Cardiac muscle cell (in vitro differentiated cells and primary cell): ENCODE results near the gene ARL15. TPM values are rescaled to one million over a fixed set of nuclear protein-coding genes. Genes with fewer than 3 reads are reported as not detected.
"Not testable (repeated sequence)": the region's sequence is repeated elsewhere in the genome, so short reads cannot be mapped to it uniquely, and the experiment has no call there.

ENCODE experiments used
- DNase-seq, 2 donors: peaks; one replicate each; pipeline versions ENCODE4 v3.0.0 to v3.0.0-alpha.2; 2010 to 2017; ENCODE audit warnings: low read depth in 1 of 2, low spot score in 1 of 2
- H3K27ac ChIP-seq: fragments of 200-600 bp; sonication (generic); 2 replicates; pipeline ENCODE4 v1.5.1; 2016
- H3K27me3 ChIP-seq: fragments of 200-600 bp; sonication (generic); 2 replicates; pipeline ENCODE4 v1.6.0; 2016; ENCODE audit warnings: control low read depth
- H3K36me3 ChIP-seq: fragments of 200-600 bp; sonication (generic); 2 replicates; pipeline ENCODE4 v1.5.1; 2016; ENCODE audit warnings: control low read depth
- H3K4me1 ChIP-seq: fragments of 200-600 bp; sonication (generic); 2 replicates; pipeline ENCODE4 v1.8.1; 2017; ENCODE audit warnings: low read depth, mild to moderate bottlenecking, mixed run types
- H3K4me3 ChIP-seq: fragments of 200-600 bp; sonication (generic); 2 replicates; pipeline ENCODE4 v1.5.1; 2016; ENCODE audit warnings: mild to moderate bottlenecking
- H3K9me3 ChIP-seq: fragments of 200-600 bp; sonication (generic); 2 replicates; pipeline ENCODE4 v1.5.1; 2017; ENCODE audit warnings: low read depth, mild to moderate bottlenecking, control low read depth
- polyA plus RNA-seq: library from polyadenylated mRNA; unstranded; fragments of >200 nt; fragmentation: Nextera tagmentation; extraction: Ambion mirVana; gene quantifications from 2 replicates; pipeline ENCODE4 v1.2.1, GENCODE V29; 2016
- total RNA-seq: library from RNA; depleted of rRNA; stranded (reverse); fragments of >200 nt; gene quantifications from 2 replicates; pipeline ENCODE4 v1.2.3, GENCODE V29; 2016
- TF ChIP-seq, protein P1 (sequence below): IDR thresholded peaks from 2 replicates; pipeline ENCODE4 v1.5.1; 2012; ENCODE audit warnings: low read depth, mild to moderate bottlenecking, low read length

ARL15 gene
- total and polyA plus RNA-seq, 2 experiments from 2014 or later = 23.2 to 27.4 TPM

- peak overlapping the region; percentile 38 for H3K27ac ChIP-seq
- no peak for DNase-seq
- no peaks in the 10 kb centered on the region for H3K27me3 ChIP-seq
- no peak overlapping the region for H3K4me3 ChIP-seq
- no peaks in the 10 kb centered on the region for H3K36me3 ChIP-seq
- peaks cover 14% of the 10 kb centered on the region for H3K4me1 ChIP-seq
- H3K9me3 ChIP-seq = no peaks in the 10 kb centered on the region
- TF ChIP-seq, protein P1, sequence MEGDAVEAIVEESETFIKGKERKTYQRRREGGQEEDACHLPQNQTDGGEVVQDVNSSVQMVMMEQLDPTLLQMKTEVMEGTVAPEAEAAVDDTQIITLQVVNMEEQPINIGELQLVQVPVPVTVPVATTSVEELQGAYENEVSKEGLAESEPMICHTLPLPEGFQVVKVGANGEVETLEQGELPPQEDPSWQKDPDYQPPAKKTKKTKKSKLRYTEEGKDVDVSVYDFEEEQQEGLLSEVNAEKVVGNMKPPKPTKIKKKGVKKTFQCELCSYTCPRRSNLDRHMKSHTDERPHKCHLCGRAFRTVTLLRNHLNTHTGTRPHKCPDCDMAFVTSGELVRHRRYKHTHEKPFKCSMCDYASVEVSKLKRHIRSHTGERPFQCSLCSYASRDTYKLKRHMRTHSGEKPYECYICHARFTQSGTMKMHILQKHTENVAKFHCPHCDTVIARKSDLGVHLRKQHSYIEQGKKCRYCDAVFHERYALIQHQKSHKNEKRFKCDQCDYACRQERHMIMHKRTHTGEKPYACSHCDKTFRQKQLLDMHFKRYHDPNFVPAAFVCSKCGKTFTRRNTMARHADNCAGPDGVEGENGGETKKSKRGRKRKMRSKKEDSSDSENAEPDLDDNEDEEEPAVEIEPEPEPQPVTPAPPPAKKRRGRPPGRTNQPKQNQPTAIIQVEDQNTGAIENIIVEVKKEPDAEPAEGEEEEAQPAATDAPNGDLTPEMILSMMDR = no peak
Observed at GRCh38 chr5:54049144-54049543, 261.2 kb downstream of the ARL15 start.

DNA sequence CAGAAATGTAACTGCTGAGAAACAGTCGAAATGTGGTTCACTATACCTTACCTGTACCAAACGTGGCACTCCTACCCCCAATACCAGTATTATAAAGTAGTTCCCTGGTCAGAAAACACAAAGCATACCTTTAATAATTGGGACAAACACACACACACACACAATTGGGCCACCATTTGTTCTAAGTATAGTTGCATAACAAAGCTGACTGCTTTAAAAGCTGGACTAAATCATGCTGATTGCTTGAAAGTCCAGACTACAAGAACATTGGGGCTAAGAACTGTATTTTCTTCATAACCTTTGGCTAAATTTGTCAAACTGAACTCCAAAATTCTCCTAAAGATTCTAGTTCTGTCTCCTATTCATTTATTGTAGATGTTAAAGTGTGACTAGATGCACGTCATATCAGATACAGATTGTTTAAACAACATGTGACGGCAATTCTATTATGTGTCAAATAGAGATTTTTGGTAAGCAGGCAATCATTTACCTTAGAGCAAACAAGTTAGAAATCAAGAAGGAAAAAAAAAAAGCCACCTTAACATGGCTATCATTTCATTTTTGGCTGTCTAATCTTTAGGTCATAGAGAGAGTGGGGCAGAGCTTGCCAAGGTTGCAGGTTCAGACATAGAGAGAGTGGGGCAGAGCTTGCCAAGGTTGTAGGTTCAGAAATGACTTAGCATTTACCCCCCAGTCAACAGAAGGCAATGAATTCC, 265.1 kb downstream of the ARL15 start:
- peaks cover 10% of the 10 kb centered on the region for H3K4me1 ChIP-seq
- no peak overlapping the region for H3K4me3 ChIP-seq
- no peaks in the 10 kb centered on the region for H3K9me3 ChIP-seq
- H3K27me3 ChIP-seq = no peaks in the 10 kb centered on the region
- no peaks in the 10 kb centered on the region for H3K36me3 ChIP-seq
- no peak for DNase-seq
- TF ChIP-seq, protein P1 = no peak
- H3K27ac ChIP-seq = no peak overlapping the region

GRCh38 chr5:54044276-54044675, 266.1 kb downstream of the ARL15 start:
- H3K36me3 ChIP-seq, H3K4me1 ChIP-seq, H3K9me3 ChIP-seq, DNase-seq, H3K27ac ChIP-seq, H3K27me3 ChIP-seq, H3K4me3 ChIP-seq: not testable (repeated sequence)

- Histone ChIP-seq H3K27ac (no peak overlapping the region), H3K27me3 (no peaks in the 10 kb centered on the region)
- DNase-seq = no peak
Observed at GRCh38 chr5:54040804-54041203, 269.6 kb downstream of the ARL15 start.

GRCh38 chr5:54040018-54040417, 270.4 kb downstream of the ARL15 start:
- no peaks in the 10 kb centered on the region for H3K36me3 ChIP-seq
- no peak for DNase-seq
- H3K4me3 ChIP-seq = no peak overlapping the region
- H3K27me3 ChIP-seq = no peaks in the 10 kb centered on the region
- H3K27ac ChIP-seq = no peak overlapping the region
- no peaks in the 10 kb centered on the region for H3K9me3 ChIP-seq
- TF ChIP-seq, protein P1 = no peak
- peaks cover 4% of the 10 kb centered on the region for H3K4me1 ChIP-seq

More at GRCh38 chr5:54040804-54041203, 269.6 kb downstream of the ARL15 start:
- peaks cover 4% of the 10 kb centered on the region for H3K4me1 ChIP-seq
- H3K9me3 ChIP-seq = no peaks in the 10 kb centered on the region
- H3K36me3 ChIP-seq = no peaks in the 10 kb centered on the region
- TF ChIP-seq, protein P1 = no peak
- H3K4me3 ChIP-seq = no peak overlapping the region

- no peaks in the 10 kb centered on the region for H3K36me3 ChIP-seq
- no peak overlapping the region for H3K4me3 ChIP-seq
- no peaks in the 10 kb centered on the region for H3K27me3 ChIP-seq
- TF ChIP-seq, protein P1 = no peak
- no peak for DNase-seq
- H3K27ac ChIP-seq = no peak overlapping the region
- no peaks in the 10 kb centered on the region for H3K9me3 ChIP-seq
- H3K4me1 ChIP-seq = no peaks in the 10 kb centered on the region
Observed at GRCh38 chr5:54037205-54037604, 273.2 kb downstream of the ARL15 start.
